H9 (cell line): ENCODE data around the gene KLHDC8A. TPM values are rescaled to one million over a fixed set of nuclear protein-coding genes. Genes with fewer than 3 reads are reported as not detected.

ENCODE experiments used
- DNase-seq: peaks from one replicate; pipeline ENCODE4 v3.0.0-alpha.2; 2017
- H2AFZ ChIP-seq: one replicate; pipeline ENCODE4 v1.6.1; 2013; ENCODE audit warnings: mild to moderate bottlenecking, low read length, control low read depth, moderate library complexity
- H2AK5ac ChIP-seq: 2 replicates; pipeline ENCODE4 v1.6.1; 2013; ENCODE audit warnings: low read length, control low read depth, mixed read lengths; ENCODE audit not compliant: insufficient read length
- H2BK120ac ChIP-seq: one replicate; pipeline ENCODE4 v1.6.1; 2013; ENCODE audit warnings: low read depth, mild to moderate bottlenecking, low read length, control low read depth, inconsistent platforms; ENCODE audit not compliant: poor library complexity, severe bottlenecking
- H2BK12ac ChIP-seq: 2 replicates; pipeline ENCODE4 v1.6.1; 2013; ENCODE audit warnings: low read length, control low read depth, mixed read lengths, low read depth; ENCODE audit not compliant: insufficient read length
- H2BK15ac ChIP-seq: 2 replicates; pipeline ENCODE4 v1.6.1; 2013; ENCODE audit warnings: low read depth, low read length, control low read depth
- H2BK20ac ChIP-seq: one replicate; pipeline ENCODE4 v1.6.1; 2013; ENCODE audit warnings: low read depth, mild to moderate bottlenecking, low read length, control low read depth, inconsistent platforms; ENCODE audit not compliant: poor library complexity, severe bottlenecking
- H2BK5ac ChIP-seq: 2 replicates; pipeline ENCODE4 v1.6.1; 2013; ENCODE audit warnings: low read length, control low read depth, mixed read lengths; ENCODE audit not compliant: insufficient read length
- H3K14ac ChIP-seq: 2 replicates; pipeline ENCODE4 v1.6.1; 2013; ENCODE audit warnings: low read length, control low read depth; ENCODE audit not compliant: insufficient read depth
- H3K18ac ChIP-seq: 2 replicates; pipeline ENCODE4 v1.6.1; 2013; ENCODE audit warnings: low read depth, mild to moderate bottlenecking, mixed read lengths, low read length, control low read depth; ENCODE audit not compliant: insufficient read length
- H3K23ac ChIP-seq: 2 replicates; pipeline ENCODE4 v1.6.1; 2013; ENCODE audit warnings: low read length, control low read depth, mixed read lengths, low read depth; ENCODE audit not compliant: insufficient read length
- H3K23me2 ChIP-seq: 2 replicates; pipeline ENCODE4 v1.6.1; 2013; ENCODE audit warnings: low read depth, mild to moderate bottlenecking, mixed read lengths, low read length, control low read depth; ENCODE audit not compliant: insufficient read length, poor library complexity, severe bottlenecking
- H3K27ac ChIP-seq: 2 replicates; pipeline ENCODE4 v1.5.1; 2013; ENCODE audit warnings: low read length, control low read depth, mixed read lengths, low read depth; ENCODE audit not compliant: insufficient read length
- H3K27me3 ChIP-seq: 2 replicates; pipeline ENCODE4 v1.6.1; 2013; ENCODE audit warnings: low read length, control low read depth, inconsistent platforms; ENCODE audit not compliant: insufficient read depth
- H3K4ac ChIP-seq: 2 replicates; pipeline ENCODE4 v1.6.1; 2013; ENCODE audit warnings: low read depth, mild to moderate bottlenecking, control low read depth, inconsistent platforms, low read length, moderate library complexity
- H3K4me1 ChIP-seq: 2 replicates; pipeline ENCODE4 v1.6.1; 2013; ENCODE audit warnings: low read length, control low read depth, inconsistent platforms; ENCODE audit not compliant: insufficient read depth
- H3K4me2 ChIP-seq: 2 replicates; pipeline ENCODE4 v1.6.1; 2013; ENCODE audit warnings: low read length, control low read depth, mixed read lengths; ENCODE audit not compliant: insufficient read length, insufficient read depth
- H3K56ac ChIP-seq: 2 replicates; pipeline ENCODE4 v1.6.1; 2013; ENCODE audit warnings: low read depth, mild to moderate bottlenecking, mixed read lengths, low read length, control low read depth; ENCODE audit not compliant: insufficient read length
- H3K79me1 ChIP-seq: 2 replicates; pipeline ENCODE4 v1.6.1; 2013; ENCODE audit warnings: low read depth, mild to moderate bottlenecking, moderate library complexity, low read length, control low read depth, inconsistent platforms; ENCODE audit not compliant: insufficient read depth, poor library complexity, severe bottlenecking
- H3K79me2 ChIP-seq: 2 replicates; pipeline ENCODE4 v1.6.1; 2013; ENCODE audit warnings: low read length, control low read depth, inconsistent platforms; ENCODE audit not compliant: insufficient read depth
- H3K9ac ChIP-seq: 2 replicates; pipeline ENCODE4 v1.6.1; 2013; ENCODE audit warnings: low read length, control low read depth, mixed read lengths; ENCODE audit not compliant: insufficient read length; ENCODE audit errors: extremely low read depth
- H3K9me3 ChIP-seq: one replicate; pipeline ENCODE4 v1.6.1; 2013; ENCODE audit warnings: low read depth, low read length, inconsistent platforms; ENCODE audit not compliant: control insufficient read depth
- H3T11ph ChIP-seq: one replicate; pipeline ENCODE4 v1.6.1; 2013; ENCODE audit warnings: mild to moderate bottlenecking, low read length, control low read depth, inconsistent platforms
- H4K20me1 ChIP-seq: one replicate; pipeline ENCODE4 v1.6.1; 2013; ENCODE audit not compliant: control insufficient read depth, insufficient read length, insufficient read depth
- H4K5ac ChIP-seq: 2 replicates; pipeline ENCODE4 v1.6.1; 2013; ENCODE audit warnings: low read depth, mild to moderate bottlenecking, mixed read lengths, low read length, control low read depth; ENCODE audit not compliant: insufficient read length
- H4K8ac ChIP-seq: replicated peaks from 2 replicates; pipeline ENCODE4 v1.6.1; 2013; ENCODE audit warnings: low read length, control low read depth, mixed read lengths, low read depth; ENCODE audit not compliant: insufficient read length
- H4K91ac ChIP-seq: 2 replicates; pipeline ENCODE4 v1.6.1; 2013; ENCODE audit warnings: low read depth, mild to moderate bottlenecking, moderate library complexity, mixed read lengths, low read length, control low read depth; ENCODE audit not compliant: insufficient read length
- H3K27ac Mint-ChIP-seq, 3 experiments: 2 replicates in 2 of 3; 3 replicates in 1 of 3; pipeline ENCODE4 v1.8.0; 2020 to 2021; ENCODE audit warnings: mixed read lengths in 3 of 3, mild to moderate bottlenecking in 1 of 3, moderate library complexity in 1 of 3
- H3K27me3 Mint-ChIP-seq: 2 replicates; pipeline ENCODE4 v1.8.0; 2021; ENCODE audit warnings: low read depth, mild to moderate bottlenecking, moderate library complexity, mixed read lengths
- H3K36me3 Mint-ChIP-seq, 3 experiments: 2 replicates in 2 of 3; 3 replicates in 1 of 3; pipeline ENCODE4 v1.8.0; 2020 to 2021; ENCODE audit warnings: low read depth in 3 of 3, mixed read lengths in 3 of 3; ENCODE audit not compliant: insufficient read depth in 1 of 3
- H3K4me1 Mint-ChIP-seq, 2 experiments: 2 replicates each; pipeline ENCODE4 v1.8.0; 2020; ENCODE audit warnings: mixed read lengths in 2 of 2
- H3K4me3 Mint-ChIP-seq, 2 experiments: 2 replicates in 1 of 2; 3 replicates in 1 of 2; pipeline ENCODE4 v1.8.0; 2020 to 2021; ENCODE audit warnings: mild to moderate bottlenecking in 2 of 2, mixed read lengths in 2 of 2, moderate library complexity in 1 of 2
- H3K9me3 Mint-ChIP-seq, 2 experiments: 2 replicates in 1 of 2; 3 replicates in 1 of 2; pipeline ENCODE4 v1.8.0; 2020; ENCODE audit warnings: mild to moderate bottlenecking in 2 of 2, mixed read lengths in 2 of 2, moderate library complexity in 1 of 2
- WGBS: extraction: QIAGEN DNeasy Blood & Tissue Kit; methylation state at CpG from one replicate; pipeline ENCODE4 v1.1.7; 2013; ENCODE audit warnings: missing lambda C conversion rate, low lambda C conversion rate, mixed read lengths; ENCODE audit not compliant: insufficient read length; ENCODE audit errors: extremely low coverage; 5-methylcytosine and 5-hydroxymethylcytosine counted together
- total RNA-seq: library from RNA; stranded (reverse); gene quantifications from 2 replicates; pipeline ENCODE4 v1.2.1, GENCODE V29; 2021
- TF ChIP-seq, protein P1 (sequence below): fragments of 200-600 bp; sonication (generic); conservative IDR thresholded peaks from 3 replicates; pipeline ENCODE4 v1.8.0; 2021; ENCODE audit warnings: antibody characterized with exemption, mild to moderate bottlenecking

The KLHDC8A gene
- total RNA-seq, 1 experiment from 2014 or later = 0.96 TPM

DNA sequence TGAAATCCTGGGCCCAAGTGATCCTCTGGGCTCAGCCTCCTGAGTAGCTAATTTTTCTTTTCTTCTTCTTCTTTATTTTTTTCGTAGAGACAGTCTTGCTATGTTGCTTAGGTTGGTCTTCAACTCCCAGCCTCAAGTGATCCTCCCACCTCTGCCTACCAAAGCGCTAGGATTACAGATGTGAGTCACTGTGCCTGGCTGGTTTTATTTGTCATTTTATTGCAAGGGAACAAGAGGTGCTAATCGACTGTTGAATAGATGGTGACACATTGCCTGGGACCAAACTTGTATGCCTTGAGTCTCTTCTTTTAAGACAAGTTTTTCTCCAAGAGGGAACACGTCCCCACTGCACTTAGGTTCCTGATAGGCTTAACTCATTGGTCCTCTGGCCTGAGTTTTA is 20.0 kb upstream of the KLHDC8A start:
- H3K23ac ChIP-seq = no peak overlapping the region
- H3K27me3 Mint-ChIP-seq = peaks cover 10% of the 10 kb centered on the region
- H4K20me1 ChIP-seq = no peaks in the 10 kb centered on the region
- H3K4me3 Mint-ChIP-seq = no peak overlapping the region
- no peak overlapping the region for H3K9ac ChIP-seq
- no peak overlapping the region for H3K56ac ChIP-seq
- peaks cover 52 to 58% of the 10 kb centered on the region in 2 experiments for H3K4me1 Mint-ChIP-seq
- no peak overlapping the region for H3K4ac ChIP-seq
- TF ChIP-seq, protein P1, sequence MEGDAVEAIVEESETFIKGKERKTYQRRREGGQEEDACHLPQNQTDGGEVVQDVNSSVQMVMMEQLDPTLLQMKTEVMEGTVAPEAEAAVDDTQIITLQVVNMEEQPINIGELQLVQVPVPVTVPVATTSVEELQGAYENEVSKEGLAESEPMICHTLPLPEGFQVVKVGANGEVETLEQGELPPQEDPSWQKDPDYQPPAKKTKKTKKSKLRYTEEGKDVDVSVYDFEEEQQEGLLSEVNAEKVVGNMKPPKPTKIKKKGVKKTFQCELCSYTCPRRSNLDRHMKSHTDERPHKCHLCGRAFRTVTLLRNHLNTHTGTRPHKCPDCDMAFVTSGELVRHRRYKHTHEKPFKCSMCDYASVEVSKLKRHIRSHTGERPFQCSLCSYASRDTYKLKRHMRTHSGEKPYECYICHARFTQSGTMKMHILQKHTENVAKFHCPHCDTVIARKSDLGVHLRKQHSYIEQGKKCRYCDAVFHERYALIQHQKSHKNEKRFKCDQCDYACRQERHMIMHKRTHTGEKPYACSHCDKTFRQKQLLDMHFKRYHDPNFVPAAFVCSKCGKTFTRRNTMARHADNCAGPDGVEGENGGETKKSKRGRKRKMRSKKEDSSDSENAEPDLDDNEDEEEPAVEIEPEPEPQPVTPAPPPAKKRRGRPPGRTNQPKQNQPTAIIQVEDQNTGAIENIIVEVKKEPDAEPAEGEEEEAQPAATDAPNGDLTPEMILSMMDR = no peak
- no peaks in the 10 kb centered on the region for H3K9me3 ChIP-seq
- H2BK20ac ChIP-seq = no peak overlapping the region
- no peak overlapping the region for H4K8ac ChIP-seq
- no peak overlapping the region for H4K91ac ChIP-seq
- no CpG with 5 or more reads among the region's 4 CpGs for WGBS
- no peak overlapping the region for H2AFZ ChIP-seq
- no peak overlapping the region for H2BK120ac ChIP-seq
- H3K18ac ChIP-seq = no peak overlapping the region
- no peak overlapping the region for H2AK5ac ChIP-seq
- no peak overlapping the region for H3T11ph ChIP-seq
- no peaks in the 10 kb centered on the region for H3K36me3 Mint-ChIP-seq
- no peaks in the 10 kb centered on the region for H3K27me3 ChIP-seq
- peak overlapping the region in 1 of 3 experiments; percentile 52; a peak in 1 of 7 replicates for H3K27ac Mint-ChIP-seq
- no peak for DNase-seq
- peaks cover 21% of the 10 kb centered on the region; the same call in 1 of the 2 replicates for H3K4me1 ChIP-seq
- no peak overlapping the region for H2BK15ac ChIP-seq
- no peaks in the 10 kb centered on the region for H3K9me3 Mint-ChIP-seq
- H3K79me1 ChIP-seq = no peaks in the 10 kb centered on the region
- H4K5ac ChIP-seq = no peak overlapping the region
- no peaks in the 10 kb centered on the region for H3K23me2 ChIP-seq
- H3K27ac ChIP-seq = no peak overlapping the region
- no peaks in the 10 kb centered on the region for H3K79me2 ChIP-seq
- no peak overlapping the region for H2BK12ac ChIP-seq
- no peak overlapping the region for H3K4me2 ChIP-seq
- H3K14ac ChIP-seq = no peak overlapping the region
- no peak overlapping the region for H2BK5ac ChIP-seq
